ENCODE data around the gene UBE4B.

UBE4B gene

DNA sequence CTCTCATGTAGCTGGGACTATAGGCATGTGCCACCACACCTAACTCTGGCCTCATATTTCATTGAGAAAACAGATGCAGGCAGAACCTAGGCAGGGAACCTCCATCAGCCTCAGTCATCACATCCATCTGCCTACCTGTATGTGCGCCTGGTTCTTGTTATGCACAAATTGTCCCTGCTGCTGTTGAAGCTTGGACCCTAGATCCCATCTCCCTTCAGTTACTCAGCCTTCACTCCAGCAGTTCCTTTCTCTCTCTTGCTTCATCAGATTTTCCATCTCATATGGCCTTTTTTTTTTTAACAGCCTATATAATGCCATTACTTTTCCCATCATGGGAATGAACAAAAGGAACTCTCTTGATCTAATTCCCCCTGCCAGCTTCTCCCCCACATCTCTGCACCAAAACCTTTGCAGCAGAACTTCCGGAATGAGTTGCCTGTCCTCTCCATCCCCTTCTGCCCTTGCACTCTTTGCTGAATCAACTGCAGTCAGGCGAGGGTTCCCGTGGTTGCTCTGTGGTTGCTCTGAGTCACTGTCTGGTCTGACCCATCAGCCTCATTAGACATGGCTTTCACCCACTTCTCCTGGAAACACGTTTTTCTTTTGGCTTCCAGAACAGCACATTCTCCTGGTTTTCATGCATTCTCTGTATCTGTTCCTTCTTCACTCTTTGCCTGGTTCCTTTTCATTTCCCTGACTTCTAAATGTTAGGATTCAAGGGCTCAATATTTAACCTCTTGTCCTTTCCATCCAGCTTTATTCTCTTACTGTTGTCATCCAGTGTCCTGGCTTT lies 41.5 kb downstream of the UBE4B start:
- H3K27ac ChIP-seq = no peak overlapping the region
- TF ChIP-seq ZFX (IDR thresholded peaks at IDR 0.05) (no peak), CTCF (conservative IDR thresholded peaks at IDR 0.05) (no peak)

DNA sequence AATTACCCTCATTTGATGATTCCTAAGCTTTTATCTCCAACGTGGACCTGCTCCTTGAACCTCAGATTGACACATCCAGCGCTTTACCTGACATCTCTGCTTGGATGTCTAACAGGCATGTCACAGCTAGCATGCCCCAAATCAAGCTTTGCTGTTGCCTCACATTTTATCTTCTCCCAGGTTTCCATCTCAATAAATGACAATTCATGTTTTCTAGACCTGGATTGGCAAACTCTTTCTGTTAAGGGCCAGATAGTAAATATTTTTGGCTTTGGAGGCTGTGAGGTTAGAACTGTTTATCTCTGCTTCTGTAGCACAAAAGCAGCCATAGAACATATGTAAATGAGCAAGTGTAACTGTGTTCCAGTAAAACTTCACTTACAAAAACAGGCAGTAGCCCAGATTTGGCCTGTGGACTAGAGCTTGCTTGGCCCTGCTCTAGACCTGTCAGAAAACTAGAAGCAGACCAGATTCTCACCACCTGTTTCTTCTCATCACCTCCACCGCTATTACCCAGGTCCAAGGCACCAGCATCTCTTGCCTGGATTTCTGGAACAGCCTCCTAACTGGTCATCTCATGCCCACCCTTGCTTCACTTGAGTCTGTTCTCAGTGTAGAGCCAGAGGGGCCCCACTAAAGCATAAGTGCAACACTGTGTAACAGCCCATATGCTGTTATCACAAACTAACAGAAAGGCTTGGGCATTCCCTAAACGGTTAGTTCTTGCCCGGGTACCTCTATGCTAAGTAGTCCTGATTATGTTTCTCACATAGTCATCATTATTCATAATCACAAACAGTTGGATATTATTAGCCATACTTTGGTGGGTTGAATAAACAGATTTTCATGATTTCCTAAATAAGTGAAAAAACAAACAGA lies 42.3 kb downstream of the UBE4B start:
- H3K27ac ChIP-seq = no peak overlapping the region
- no peak for TF ChIP-seq ZFX (IDR thresholded peaks at IDR 0.05)
- no peak for TF ChIP-seq CTCF (conservative IDR thresholded peaks at IDR 0.05)

- TF ChIP-seq CTCF (conservative IDR thresholded peaks at IDR 0.05) = no peak
- no peak for TF ChIP-seq ZFX (IDR thresholded peaks at IDR 0.05)
- no peak overlapping the region for H3K27ac ChIP-seq
Measured at GRCh38 chr1:10075732-10076131, 43.0 kb downstream of the UBE4B start.

GRCh38 chr1:10078494-10078893 lies 45.7 kb downstream of the UBE4B start:
- TF ChIP-seq ZFX (IDR thresholded peaks at IDR 0.05) (no peak), CTCF (conservative IDR thresholded peaks at IDR 0.05) (no peak)

DNA sequence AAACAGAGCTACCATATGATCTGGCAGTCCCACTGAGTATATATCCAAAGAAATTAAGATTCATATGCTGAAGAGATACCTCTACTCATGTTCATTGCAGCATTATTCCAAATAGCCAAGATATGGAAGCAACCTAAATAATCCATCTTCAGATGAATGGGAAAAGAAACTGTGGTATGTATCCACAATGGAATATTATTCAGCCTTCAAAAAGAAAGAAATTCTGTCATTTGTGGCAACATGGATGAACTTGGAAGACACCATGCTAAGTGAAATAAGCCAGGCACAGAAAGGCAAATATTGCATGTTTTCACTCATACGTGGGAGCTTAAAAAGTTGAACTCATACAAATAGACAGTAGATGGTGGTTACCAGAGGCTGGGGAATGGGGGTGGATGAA lies 47.8 kb downstream of the UBE4B start:
- H3K27ac ChIP-seq = no peak overlapping the region
- TF ChIP-seq ZFX (IDR thresholded peaks at IDR 0.05) = no peak
- no peak for TF ChIP-seq CTCF (conservative IDR thresholded peaks at IDR 0.05)

More at GRCh38 chr1:10078494-10078893, 45.7 kb downstream of the UBE4B start:
- H3K27ac ChIP-seq = no peak overlapping the region

GRCh38 chr1:10082785-10083479 lies 50.2 kb downstream of the UBE4B start:
- TF ChIP-seq CTCF (conservative IDR thresholded peaks at IDR 0.05) (no peak), ZFX (IDR thresholded peaks at IDR 0.05) (no peak)
- no peak overlapping the region for H3K27ac ChIP-seq
